Smooth muscle cell (in vitro differentiated cells): Measurements from ENCODE around the gene IGFBPL1. TPM values are rescaled to one million over a fixed set of nuclear protein-coding genes. Genes with fewer than 3 reads are reported as not detected.

Source experiments
- DNase-seq: peaks from one replicate; lab custom pipeline; 2025; ENCODE audit not compliant: unreplicated experiment; lab: John Stamatoyannopoulos, UW
- H2AFZ ChIP-seq: fragments of 200-600 bp; sonication (generic); 2 replicates; pipeline ENCODE4 v1.6.0; 2016; ENCODE audit warnings: antibody characterized with exemption, low read depth, mild to moderate bottlenecking
- H3F3A ChIP-seq: fragments of 200-600 bp; sonication (generic); 2 replicates; pipeline ENCODE4 v1.6.0; 2017; ENCODE audit warnings: antibody characterized with exemption, low read depth
- H3K27ac ChIP-seq: fragments of 200-600 bp; sonication (generic); 2 replicates; pipeline ENCODE4 v1.5.1; 2016; ENCODE audit warnings: low read depth, mild to moderate bottlenecking
- H3K27me3 ChIP-seq: fragments of 200-600 bp; sonication (generic); 2 replicates; pipeline ENCODE4 v1.6.1; 2016; ENCODE audit warnings: low read depth, mild to moderate bottlenecking
- H3K36me3 ChIP-seq: fragments of 200-600 bp; sonication (generic); 2 replicates; pipeline ENCODE4 v1.5.1; 2016; ENCODE audit warnings: low read depth
- H3K4me1 ChIP-seq: fragments of 200-600 bp; sonication (generic); 2 replicates; pipeline ENCODE4 v1.5.1; 2016; ENCODE audit warnings: low read depth
- H3K4me2 ChIP-seq: fragments of 200-600 bp; sonication (generic); 2 replicates; pipeline ENCODE4 v1.6.0; 2016; ENCODE audit warnings: mild to moderate bottlenecking
- H3K4me3 ChIP-seq: fragments of 200-600 bp; sonication (generic); 2 replicates; pipeline ENCODE4 v1.5.1; 2016; ENCODE audit warnings: mild to moderate bottlenecking
- H3K79me2 ChIP-seq: fragments of 200-600 bp; sonication (generic); 2 replicates; pipeline ENCODE4 v1.6.0; 2016; ENCODE audit warnings: low read depth, mild to moderate bottlenecking
- H3K9ac ChIP-seq: fragments of 200-600 bp; sonication (generic); 2 replicates; pipeline ENCODE4 v1.6.0; 2016; ENCODE audit warnings: low read depth
- H3K9me3 ChIP-seq: fragments of 200-600 bp; sonication (generic); replicated peaks from 2 replicates; pipeline ENCODE4 v1.5.1; 2016; ENCODE audit warnings: low read depth
- H4K20me1 ChIP-seq: fragments of 200-600 bp; sonication (generic); 2 replicates; pipeline ENCODE4 v1.6.0; 2016; ENCODE audit warnings: low read depth
- WGBS: methylation state at CpG from one replicate; pipeline ENCODE4 v1.1.7; 2016; ENCODE audit warnings: low lambda C conversion rate; 5-methylcytosine and 5-hydroxymethylcytosine counted together
- polyA plus RNA-seq: library from polyadenylated mRNA; unstranded; fragments of >200 nt; fragmentation: Nextera tagmentation; extraction: Ambion mirVana; gene quantifications from 2 replicates; pipeline ENCODE4 v1.2.1, GENCODE V29; 2016
- total RNA-seq: library from RNA; depleted of rRNA; stranded (reverse); fragments of >200 nt; gene quantifications from 2 replicates; pipeline ENCODE4 v1.2.3, GENCODE V29; 2014
- TF ChIP-seq, protein P1 (sequence below): fragments of 200-600 bp; sonication (generic); IDR thresholded peaks from 2 replicates; pipeline ENCODE4 v1.5.1; 2017; ENCODE audit warnings: borderline replicate concordance, mild to moderate bottlenecking, antibody characterized with exemption; ENCODE audit not compliant: insufficient read depth, poor library complexity, severe bottlenecking

The IGFBPL1 gene
- total and polyA plus RNA-seq, 2 experiments from 2014 or later = 2.1 to 9.4 TPM

DNA sequence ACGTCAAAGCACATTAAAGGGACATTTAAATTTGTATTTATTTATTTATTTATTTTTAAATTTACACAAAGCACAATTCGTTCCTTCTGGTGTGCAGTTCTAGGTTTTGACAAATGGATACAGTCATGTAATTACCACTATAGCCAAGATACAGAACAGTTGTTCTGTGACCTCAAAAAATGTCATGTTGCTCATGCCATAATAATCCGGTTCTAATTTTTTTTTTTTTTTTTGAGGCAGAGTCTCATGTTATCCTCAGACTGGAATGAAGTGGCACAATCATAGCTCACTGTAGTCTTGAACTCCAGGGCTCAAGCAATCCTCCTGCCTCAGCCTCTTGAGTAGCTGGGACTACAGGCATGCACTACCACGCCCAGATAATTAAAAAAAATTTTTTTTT lies 7.8 kb downstream of the IGFBPL1 start:
- H3K9ac ChIP-seq = no peak overlapping the region

DNA sequence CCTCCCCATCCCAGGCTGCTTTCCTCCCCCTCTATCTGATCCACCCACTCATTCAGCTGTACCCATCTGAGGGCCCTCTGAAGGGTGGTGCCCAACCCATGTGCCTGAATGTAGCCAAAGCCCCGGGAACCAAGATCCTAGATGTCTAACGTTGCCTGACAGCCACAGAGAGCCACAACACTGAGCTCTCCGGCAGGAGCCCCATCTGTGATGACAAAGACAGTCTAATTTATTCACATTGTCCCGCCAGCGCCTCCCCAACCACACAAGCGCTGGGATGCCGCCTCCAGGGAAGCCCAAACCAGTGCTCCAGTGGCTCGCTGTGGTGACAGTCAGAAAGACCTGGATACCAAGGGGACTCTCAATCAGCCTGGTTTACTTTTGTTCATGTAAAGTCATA lies 8.4 kb downstream of the IGFBPL1 start:
- no peak overlapping the region for H3K27ac ChIP-seq
- no peaks in the 10 kb centered on the region for H3F3A ChIP-seq
- H3K4me1 ChIP-seq = peaks cover 15% of the 10 kb centered on the region
- no peak overlapping the region for H3K4me2 ChIP-seq
- WGBS = 90% methylated on average over 8 of the region's 8 CpGs
- no peak overlapping the region for H3K9ac ChIP-seq
- peaks cover 15% of the 10 kb centered on the region for H3K27me3 ChIP-seq
- no peaks in the 10 kb centered on the region for H3K9me3 ChIP-seq
- TF ChIP-seq, protein P1, sequence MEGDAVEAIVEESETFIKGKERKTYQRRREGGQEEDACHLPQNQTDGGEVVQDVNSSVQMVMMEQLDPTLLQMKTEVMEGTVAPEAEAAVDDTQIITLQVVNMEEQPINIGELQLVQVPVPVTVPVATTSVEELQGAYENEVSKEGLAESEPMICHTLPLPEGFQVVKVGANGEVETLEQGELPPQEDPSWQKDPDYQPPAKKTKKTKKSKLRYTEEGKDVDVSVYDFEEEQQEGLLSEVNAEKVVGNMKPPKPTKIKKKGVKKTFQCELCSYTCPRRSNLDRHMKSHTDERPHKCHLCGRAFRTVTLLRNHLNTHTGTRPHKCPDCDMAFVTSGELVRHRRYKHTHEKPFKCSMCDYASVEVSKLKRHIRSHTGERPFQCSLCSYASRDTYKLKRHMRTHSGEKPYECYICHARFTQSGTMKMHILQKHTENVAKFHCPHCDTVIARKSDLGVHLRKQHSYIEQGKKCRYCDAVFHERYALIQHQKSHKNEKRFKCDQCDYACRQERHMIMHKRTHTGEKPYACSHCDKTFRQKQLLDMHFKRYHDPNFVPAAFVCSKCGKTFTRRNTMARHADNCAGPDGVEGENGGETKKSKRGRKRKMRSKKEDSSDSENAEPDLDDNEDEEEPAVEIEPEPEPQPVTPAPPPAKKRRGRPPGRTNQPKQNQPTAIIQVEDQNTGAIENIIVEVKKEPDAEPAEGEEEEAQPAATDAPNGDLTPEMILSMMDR = no peak
- DNase-seq = no peak
- no peaks in the 10 kb centered on the region for H3K36me3 ChIP-seq
- H3K79me2 ChIP-seq = no peaks in the 10 kb centered on the region
- no peaks in the 10 kb centered on the region for H4K20me1 ChIP-seq
- no peak overlapping the region for H2AFZ ChIP-seq
- no peak overlapping the region for H3K4me3 ChIP-seq

More for the DNA sequence above, 7.8 kb downstream of the IGFBPL1 start:
- Histone ChIP-seq H3K4me1 (peaks cover 19% of the 10 kb centered on the region), H3K27ac (no peak overlapping the region), H3K79me2 (no peaks in the 10 kb centered on the region), H3K4me3 (no peak overlapping the region), H3K9me3 (no peaks in the 10 kb centered on the region), H3K27me3 (peaks cover 15% of the 10 kb centered on the region), H3F3A (no peaks in the 10 kb centered on the region), H4K20me1 (no peaks in the 10 kb centered on the region), H2AFZ (no peak overlapping the region), H3K36me3 (no peaks in the 10 kb centered on the region), H3K4me2 (no peak overlapping the region)
- 64% methylated on average over 4 of the region's 4 CpGs for WGBS
- TF ChIP-seq, protein P1 = no peak
- no peak for DNase-seq

DNA sequence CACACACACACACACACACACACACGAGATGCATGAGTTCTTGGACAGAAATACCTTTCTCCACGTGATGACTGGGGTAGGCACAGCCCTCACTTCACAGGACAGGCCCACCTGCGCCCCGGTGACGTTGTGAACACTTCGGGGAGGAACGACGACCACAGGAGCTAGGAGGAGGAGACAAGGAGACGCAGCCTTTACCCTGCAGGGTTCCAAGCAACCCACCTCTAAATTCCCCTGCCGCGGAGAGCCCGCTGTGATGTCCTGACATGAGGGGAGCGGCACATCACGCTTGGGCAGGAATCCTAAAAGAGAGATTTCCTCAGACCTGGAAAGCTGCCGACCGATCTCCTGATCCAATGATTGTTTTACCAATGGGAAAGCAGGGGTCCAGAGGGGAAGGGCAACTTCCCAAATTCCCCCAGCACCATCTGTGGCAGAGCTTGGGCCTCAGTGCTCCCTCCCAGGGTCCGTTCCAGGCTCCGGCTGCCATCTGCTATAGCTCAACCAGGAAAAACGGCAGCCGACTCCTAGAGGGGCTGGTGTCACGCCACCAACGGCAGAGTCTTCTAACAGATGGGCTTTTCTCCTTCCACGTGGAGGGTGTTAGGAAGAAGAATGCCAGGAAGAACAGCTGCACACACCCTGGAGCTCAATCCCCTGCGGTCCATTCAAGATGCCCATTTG lies 10.1 kb downstream of the IGFBPL1 start:
- peaks cover 15% of the 10 kb centered on the region for H3K27me3 ChIP-seq
- DNase-seq = no peak
- H3K9ac ChIP-seq = no peak overlapping the region
- peaks cover 11% of the 10 kb centered on the region for H3K4me1 ChIP-seq
- no peak overlapping the region for H2AFZ ChIP-seq
- no peaks in the 10 kb centered on the region for H3K79me2 ChIP-seq
- 83% methylated on average over 24 of the region's 24 CpGs for WGBS
- no peaks in the 10 kb centered on the region for H4K20me1 ChIP-seq
- H3K4me3 ChIP-seq = no peak overlapping the region
- H3K4me2 ChIP-seq = no peak overlapping the region
- no peaks in the 10 kb centered on the region for H3K36me3 ChIP-seq
- H3F3A ChIP-seq = no peaks in the 10 kb centered on the region
- no peak overlapping the region for H3K27ac ChIP-seq
- no peaks in the 10 kb centered on the region for H3K9me3 ChIP-seq
- TF ChIP-seq, protein P1 = no peak

DNA sequence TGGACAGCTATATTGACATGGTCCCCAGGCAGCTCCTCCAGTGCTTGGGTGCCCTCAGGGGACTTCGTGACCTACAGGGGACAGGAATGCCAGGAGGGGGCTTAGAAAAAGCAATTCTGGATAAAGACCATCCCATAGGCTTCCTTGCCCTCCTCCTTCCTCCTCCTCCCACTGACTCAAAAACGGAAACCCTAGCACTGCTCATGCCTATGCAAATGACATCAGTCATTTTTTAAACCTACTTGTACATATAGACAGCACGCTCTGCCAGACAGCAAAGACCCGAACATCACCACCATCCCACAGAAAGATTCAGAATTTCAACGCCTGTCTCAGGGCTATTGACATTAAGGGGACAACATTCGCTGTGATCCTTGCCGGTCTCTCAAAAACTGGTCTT lies 11.0 kb downstream of the IGFBPL1 start:
- Histone ChIP-seq H3K27ac (no peak overlapping the region), H3K4me1 (peaks cover 10% of the 10 kb centered on the region), H3K4me3 (no peak overlapping the region), H3K36me3 (no peaks in the 10 kb centered on the region), H3K27me3 (peaks cover 15% of the 10 kb centered on the region), H3F3A (no peaks in the 10 kb centered on the region), H3K79me2 (no peaks in the 10 kb centered on the region), H4K20me1 (no peaks in the 10 kb centered on the region), H3K9ac (no peak overlapping the region), H2AFZ (no peak overlapping the region), H3K9me3 (no peaks in the 10 kb centered on the region), H3K4me2 (no peak overlapping the region)
- DNase-seq = no peak
- 91% methylated on average over 7 of the region's 7 CpGs for WGBS
- TF ChIP-seq, protein P1 = no peak
